Nephron progenitor cell (in vitro differentiated cells): Measurements from ENCODE around the gene MEAK7.

Experiments used
- DNase-seq: peaks from one replicate; pipeline ENCODE4 v3.0.0; 2021
- H3K27ac Mint-ChIP-seq: 2 replicates; pipeline ENCODE4 v1.8.0; 2021; ENCODE audit warnings: mild to moderate bottlenecking, moderate library complexity, mixed read lengths
- H3K27me3 Mint-ChIP-seq: 2 replicates; pipeline ENCODE4 v1.8.0; 2021; ENCODE audit warnings: mild to moderate bottlenecking, low read depth, mixed read lengths; ENCODE audit not compliant: poor library complexity
- H3K36me3 Mint-ChIP-seq: 2 replicates; pipeline ENCODE4 v1.8.0; 2021; ENCODE audit warnings: low read depth, mixed read lengths
- H3K4me1 Mint-ChIP-seq: 2 replicates; pipeline ENCODE4 v1.8.0; 2021; ENCODE audit warnings: mixed read lengths
- H3K4me3 Mint-ChIP-seq: 2 replicates; pipeline ENCODE4 v1.8.0; 2021; ENCODE audit warnings: mild to moderate bottlenecking, moderate library complexity, mixed read lengths
- H3K9me3 Mint-ChIP-seq: 2 replicates; pipeline ENCODE4 v1.8.0; 2021; ENCODE audit warnings: mild to moderate bottlenecking, moderate library complexity, mixed read lengths
- CTCF ChIP-seq: fragments of 200-600 bp; sonication (generic); IDR thresholded peaks from 2 replicates; pipeline ENCODE4 v1.5.0; 2021; ENCODE audit warnings: antibody characterized with exemption

MEAK7 gene

GRCh38 chr16:84475643-84476240, 28.7 kb downstream of the MEAK7 start:
- Mint-ChIP-seq H3K4me3 (no peak overlapping the region), H3K27ac (no peak overlapping the region), H3K4me1 (peaks cover 11% of the 10 kb centered on the region), H3K9me3 (peaks cover 43% of the 10 kb centered on the region), H3K36me3 (peaks cover 71% of the 10 kb centered on the region), H3K27me3 (peaks cover 4% of the 10 kb centered on the region)
- no peak for DNase-seq
- no peak for TF ChIP-seq CTCF

- Mint-ChIP-seq H3K4me1 (no peaks in the 10 kb centered on the region), H3K27me3 (peaks cover 4% of the 10 kb centered on the region), H3K4me3 (no peak overlapping the region), H3K9me3 (peaks cover 57% of the 10 kb centered on the region), H3K27ac (peak overlapping the region; percentile 36), H3K36me3 (peaks cover 77% of the 10 kb centered on the region)
- TF ChIP-seq CTCF: no peak
- DNase-seq: no peak
Measured at GRCh38 chr16:84471966-84472365, 32.5 kb downstream of the MEAK7 start.

GRCh38 chr16:84471316-84471715, 33.1 kb downstream of the MEAK7 start:
- Mint-ChIP-seq H3K9me3 (peaks cover 63% of the 10 kb centered on the region), H3K4me3 (no peak overlapping the region), H3K27ac (no peak overlapping the region), H3K36me3 (peaks cover 79% of the 10 kb centered on the region), H3K27me3 (peaks cover 4% of the 10 kb centered on the region), H3K4me1 (no peaks in the 10 kb centered on the region)
- DNase-seq: no peak
- no peak for TF ChIP-seq CTCF

DNA sequence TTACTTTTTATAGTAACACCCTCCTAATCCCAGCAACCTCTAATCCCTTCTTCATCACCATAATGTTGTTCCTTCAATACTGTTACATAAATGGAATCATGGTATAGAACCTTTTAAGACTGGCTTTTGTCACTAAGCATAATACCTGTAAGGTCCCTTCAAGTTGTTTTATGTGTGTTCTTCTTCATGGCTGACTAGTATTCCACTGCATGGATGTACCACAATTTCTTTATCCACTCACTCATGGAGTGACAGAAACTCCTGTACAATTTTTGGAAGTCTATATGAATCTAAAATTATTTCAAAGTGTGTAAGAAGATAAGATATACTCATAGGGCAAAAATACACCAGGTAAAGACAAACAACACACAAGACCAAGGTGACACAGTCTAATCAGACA, 36.8 kb downstream of the MEAK7 start:
- Mint-ChIP-seq H3K4me3 (no peak overlapping the region), H3K36me3 (peaks cover 69% of the 10 kb centered on the region), H3K27ac (peak overlapping the region; percentile 23), H3K4me1 (peaks cover 8% of the 10 kb centered on the region), H3K9me3 (peaks cover 40% of the 10 kb centered on the region), H3K27me3 (peaks cover 3% of the 10 kb centered on the region)
- TF ChIP-seq CTCF: no peak
- no peak for DNase-seq

GRCh38 chr16:84467256-84467655, 37.2 kb downstream of the MEAK7 start:
- Mint-ChIP-seq H3K9me3 (peaks cover 39% of the 10 kb centered on the region), H3K27ac (peak overlapping the region; percentile 23), H3K4me3 (no peak overlapping the region), H3K27me3 (peaks cover 3% of the 10 kb centered on the region), H3K4me1 (peaks cover 8% of the 10 kb centered on the region), H3K36me3 (peaks cover 65% of the 10 kb centered on the region)
- no peak for TF ChIP-seq CTCF
- no peak for DNase-seq

DNA sequence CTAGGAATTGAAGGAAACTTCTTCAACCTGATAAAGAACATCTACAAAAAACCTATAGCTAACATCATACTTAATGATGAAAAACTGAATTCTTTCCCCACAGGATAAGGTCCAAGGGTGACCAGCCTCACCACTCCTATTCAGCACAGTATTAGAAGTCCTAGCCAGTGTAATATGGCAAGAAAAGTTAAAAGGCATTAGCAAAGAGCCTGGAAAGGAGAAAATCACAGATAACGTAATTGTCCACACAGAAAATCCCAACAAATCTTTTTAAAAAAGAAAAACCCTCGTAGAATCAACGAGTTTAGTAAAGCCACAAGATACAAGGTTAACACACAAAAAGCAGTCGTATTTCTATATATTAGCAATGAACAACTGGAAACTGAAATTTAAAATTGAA, 37.8 kb downstream of the MEAK7 start:
- Mint-ChIP-seq H3K9me3 (peaks cover 34% of the 10 kb centered on the region), H3K27me3 (peaks cover 3% of the 10 kb centered on the region), H3K36me3 (peaks cover 59% of the 10 kb centered on the region), H3K4me1 (peaks cover 14% of the 10 kb centered on the region), H3K27ac (no peak overlapping the region), H3K4me3 (no peak overlapping the region)
- TF ChIP-seq CTCF: no peak
- DNase-seq: no peak
